ENCODE results near the gene MACROD1.

DNA sequence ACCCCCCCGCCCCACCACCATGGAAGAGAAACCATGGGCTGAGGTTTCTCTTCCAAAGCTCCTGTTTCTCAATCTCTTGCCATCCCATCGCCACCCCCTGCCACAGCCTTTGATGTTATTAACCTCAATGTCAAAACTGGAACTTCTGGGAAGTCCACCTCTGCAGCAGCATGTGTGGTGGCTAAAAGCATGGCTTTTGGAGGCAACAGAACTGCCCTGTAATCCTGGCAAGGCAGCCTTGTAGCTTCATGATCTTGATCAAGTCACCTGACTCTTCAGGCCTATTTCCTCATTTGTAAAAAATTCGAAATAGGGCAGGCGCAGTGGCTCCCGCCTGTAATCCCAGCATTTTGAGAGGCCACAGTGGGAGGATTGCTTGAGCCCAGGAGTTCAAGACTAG is 195.0 kb downstream of the MACROD1 start:
- TF ChIP-seq, protein P1, sequence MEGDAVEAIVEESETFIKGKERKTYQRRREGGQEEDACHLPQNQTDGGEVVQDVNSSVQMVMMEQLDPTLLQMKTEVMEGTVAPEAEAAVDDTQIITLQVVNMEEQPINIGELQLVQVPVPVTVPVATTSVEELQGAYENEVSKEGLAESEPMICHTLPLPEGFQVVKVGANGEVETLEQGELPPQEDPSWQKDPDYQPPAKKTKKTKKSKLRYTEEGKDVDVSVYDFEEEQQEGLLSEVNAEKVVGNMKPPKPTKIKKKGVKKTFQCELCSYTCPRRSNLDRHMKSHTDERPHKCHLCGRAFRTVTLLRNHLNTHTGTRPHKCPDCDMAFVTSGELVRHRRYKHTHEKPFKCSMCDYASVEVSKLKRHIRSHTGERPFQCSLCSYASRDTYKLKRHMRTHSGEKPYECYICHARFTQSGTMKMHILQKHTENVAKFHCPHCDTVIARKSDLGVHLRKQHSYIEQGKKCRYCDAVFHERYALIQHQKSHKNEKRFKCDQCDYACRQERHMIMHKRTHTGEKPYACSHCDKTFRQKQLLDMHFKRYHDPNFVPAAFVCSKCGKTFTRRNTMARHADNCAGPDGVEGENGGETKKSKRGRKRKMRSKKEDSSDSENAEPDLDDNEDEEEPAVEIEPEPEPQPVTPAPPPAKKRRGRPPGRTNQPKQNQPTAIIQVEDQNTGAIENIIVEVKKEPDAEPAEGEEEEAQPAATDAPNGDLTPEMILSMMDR (IDR thresholded peaks at IDR 0.05; ENCODE audit: insufficient read depth, low read depth, low read length) = no peak
- TF ChIP-seq EZH2 (IDR thresholded peaks at IDR 0.05; ENCODE audit: insufficient read depth, low read length) = no peak

Data from astrocyte (in vitro differentiated cells and primary cell).